K562 (cell line): Measurements from ENCODE around the gene SHLD2. TPM values are rescaled to one million over a fixed set of nuclear protein-coding genes. Genes with fewer than 3 reads are reported as not detected.
A peak's percentile ranks its signal among the peaks of the same experiment; 100 is the strongest.

Experiments
- CREB1 ChIP-seq, 2 experiments: sonication (generic) in 1 of 2; formaldehyde crosslinking in 1 of 2; IDR thresholded peaks; 2 replicates each; pipeline versions ENCODE4 v1.6.1 to v1.8.0; 2012 to 2022; ENCODE audit warnings: inconsistent platforms in 1 of 2, mild to moderate bottlenecking in 1 of 2, missing genetic modification reagents in 1 of 2, moderate library complexity in 1 of 2
- EGR1 ChIP-seq: fragments of 450-650 bp; conservative IDR thresholded peaks from 2 replicates; pipeline ENCODE4 v1.6.1; 2017; ENCODE audit warnings: mild to moderate bottlenecking
- ERF ChIP-seq: fragments of 450-650 bp; formaldehyde crosslinking; IDR thresholded peaks from 2 replicates; pipeline ENCODE4 v1.4.0; 2020; ENCODE audit warnings: mild to moderate bottlenecking, mixed read lengths
- GTF2E2 ChIP-seq: fragments of 200-800 bp; sonication (Bioruptor generic); IDR thresholded peaks from 2 replicates; pipeline ENCODE4 v1.6.1; 2016; ENCODE audit warnings: missing genetic modification characterization, missing compliant biosample characterization
- HMG20B ChIP-seq: fragments of 250-450 bp; sonication (Bioruptor Pico); IDR thresholded peaks from 2 replicates; pipeline ENCODE4 v1.5.0; 2021; ENCODE audit warnings: mild to moderate bottlenecking
- MCM7 ChIP-seq, 2 experiments: fragments of 450-650 bp; IDR thresholded peaks; 2 replicates each; pipeline ENCODE4 v1.6.1; 2016 to 2018
- NCOA2 ChIP-seq, 2 experiments: fragments of 450-650 bp; IDR thresholded peaks; 2 replicates each; pipeline ENCODE4 v1.6.1; 2018; ENCODE audit warnings: mild to moderate bottlenecking in 2 of 2, moderate library complexity in 1 of 2; ENCODE audit not compliant: partially characterized antibody in 2 of 2
- NFATC3 ChIP-seq: fragments of 450-650 bp; IDR thresholded peaks from 2 replicates; pipeline ENCODE4 v1.6.1; 2017; ENCODE audit warnings: mild to moderate bottlenecking
- NONO ChIP-seq, 2 experiments: fragments of 200-400 bp in 1 of 2; fragments of 450-650 bp in 1 of 2; formaldehyde crosslinking in 1 of 2; IDR thresholded peaks; 2 replicates each; pipeline ENCODE4 v1.6.1; 2017; ENCODE audit warnings: low read depth in 2 of 2, mild to moderate bottlenecking in 2 of 2, moderate library complexity in 2 of 2, low read length in 1 of 2
- NR2F6 ChIP-seq: fragments of 450-650 bp; formaldehyde crosslinking; IDR thresholded peaks from 2 replicates; pipeline ENCODE4 v1.4.0; 2020; ENCODE audit warnings: mild to moderate bottlenecking
- POLR2A ChIP-seq: fragments of 450-650 bp; conservative IDR thresholded peaks from 2 replicates; pipeline ENCODE4 v1.6.1; 2016
- SIRT6 ChIP-seq: IDR thresholded peaks from one replicate; pipeline ENCODE4 v1.6.1; 2012; ENCODE audit warnings: low read depth, mild to moderate bottlenecking, control low read depth, inconsistent platforms, low read length, moderate library complexity
- STAT5A ChIP-seq: IDR thresholded peaks from 2 replicates; pipeline ENCODE4 v1.6.1; 2012; ENCODE audit warnings: low read length, inconsistent platforms, borderline replicate concordance
- SUPT5H ChIP-seq: fragments of 450-650 bp; IDR thresholded peaks from 2 replicates; pipeline ENCODE4 v1.6.1; 2016
- TAL1 ChIP-seq: fragments of 450-650 bp; IDR thresholded peaks from 2 replicates; pipeline ENCODE4 v1.6.1; 2016; ENCODE audit warnings: mild to moderate bottlenecking
- THRAP3 ChIP-seq: fragments of 450-650 bp; IDR thresholded peaks from 2 replicates; pipeline ENCODE4 v1.6.1; 2016; ENCODE audit warnings: mild to moderate bottlenecking, inconsistent platforms, borderline replicate concordance
- TSC22D4 ChIP-seq: fragments of 450-650 bp; IDR thresholded peaks from 2 replicates; pipeline ENCODE4 v1.6.1; 2016; ENCODE audit warnings: missing genetic modification characterization, missing biosample characterization, control low read depth
- YY1 ChIP-seq, 3 experiments: IDR thresholded peaks; 2 replicates each; pipeline ENCODE4 v1.6.1; 2011; ENCODE audit warnings: low read length in 2 of 3, mild to moderate bottlenecking in 2 of 3, moderate library complexity in 2 of 3, borderline replicate concordance in 1 of 3, control low read depth in 1 of 3, low read depth in 1 of 3; ENCODE audit not compliant: insufficient read depth in 3 of 3, insufficient replicate concordance in 2 of 3, control insufficient read depth in 1 of 3, insufficient read length in 1 of 3; ENCODE audit errors: extremely low read depth in 1 of 3
- ZFX ChIP-seq: sonication (generic); formaldehyde crosslinking; IDR thresholded peaks from 2 replicates; pipeline ENCODE4 v1.8.0; 2022; ENCODE audit warnings: mild to moderate bottlenecking, missing genetic modification reagents, moderate library complexity
- ZNF197 ChIP-seq: fragments of 200-800 bp; sonication (Bioruptor generic); IDR thresholded peaks from 2 replicates; pipeline ENCODE4 v1.6.1; 2016; ENCODE audit warnings: low read depth, missing genetic modification characterization, missing compliant biosample characterization
- ZNF347 ChIP-seq: fragments of 450-650 bp; formaldehyde crosslinking; IDR thresholded peaks from 2 replicates; pipeline ENCODE4 v1.4.0; 2020; ENCODE audit warnings: low read depth, mild to moderate bottlenecking, moderate library complexity
- ZNF551 ChIP-seq: fragments of 250-450 bp; sonication (Bioruptor Pico); IDR thresholded peaks from 2 replicates; pipeline ENCODE4 v1.5.0; 2021; ENCODE audit warnings: mild to moderate bottlenecking, moderate library complexity
- polyA plus RNA-seq, 8 experiments: library from polyadenylated mRNA; depleted of rRNA in 4 of 8; stranded (reverse) in 5 of 8; unstranded in 3 of 8; fragments of >200 nt; fragmentation: Nextera tagmentation in 2 of 8; fragmentation: Illumina TruSeq in 1 of 8; extraction: Ambion mirVana in 2 of 8; extraction: Trizol in 1 of 8; gene quantifications; 2 replicates each; pipeline versions ENCODE4 v1.2.1 to v1.2.3, GENCODE V29; 2011 to 2014; ENCODE audit warnings: inconsistent platforms in 1 of 8, missing spikeins in 1 of 8
- total RNA-seq, 7 experiments: library from RNA; depleted of rRNA in 6 of 7; stranded (reverse); fragments of >200 nt in 6 of 7; fragmentation: Illumina TruSeq in 2 of 7; extraction: Trizol in 2 of 7; gene quantifications; 2 replicates each; pipeline versions ENCODE4 v1.2.1 to v1.2.3, GENCODE V29; 2011 to 2021; ENCODE audit warnings: low replicate concordance in 1 of 7
- TF ChIP-seq, protein P1 (sequence below): fragments of 450-650 bp; IDR thresholded peaks from 2 replicates; pipeline ENCODE4 v1.6.1; 2014; ENCODE audit warnings: low read depth, mild to moderate bottlenecking, moderate library complexity, borderline replicate concordance
- TF ChIP-seq, protein P2 (sequence below): fragments of 450-650 bp; conservative IDR thresholded peaks from 2 replicates; pipeline ENCODE4 v1.6.1; 2016; ENCODE audit warnings: missing genetic modification characterization, low read depth, mild to moderate bottlenecking, control low read depth, missing compliant biosample characterization
- TF ChIP-seq, protein P3 (sequence below): sonication (generic); formaldehyde crosslinking; IDR thresholded peaks from 2 replicates; pipeline ENCODE4 v1.8.0; 2022; ENCODE audit warnings: mild to moderate bottlenecking, missing genetic modification reagents

Gene SHLD2
- total and polyA plus RNA-seq, 9 of the 15 experiments (the other 6 are each of a cell fraction or from before 2014, with no cell fraction given): 21.6 to 51.2 (median 39.4) TPM

DNA sequence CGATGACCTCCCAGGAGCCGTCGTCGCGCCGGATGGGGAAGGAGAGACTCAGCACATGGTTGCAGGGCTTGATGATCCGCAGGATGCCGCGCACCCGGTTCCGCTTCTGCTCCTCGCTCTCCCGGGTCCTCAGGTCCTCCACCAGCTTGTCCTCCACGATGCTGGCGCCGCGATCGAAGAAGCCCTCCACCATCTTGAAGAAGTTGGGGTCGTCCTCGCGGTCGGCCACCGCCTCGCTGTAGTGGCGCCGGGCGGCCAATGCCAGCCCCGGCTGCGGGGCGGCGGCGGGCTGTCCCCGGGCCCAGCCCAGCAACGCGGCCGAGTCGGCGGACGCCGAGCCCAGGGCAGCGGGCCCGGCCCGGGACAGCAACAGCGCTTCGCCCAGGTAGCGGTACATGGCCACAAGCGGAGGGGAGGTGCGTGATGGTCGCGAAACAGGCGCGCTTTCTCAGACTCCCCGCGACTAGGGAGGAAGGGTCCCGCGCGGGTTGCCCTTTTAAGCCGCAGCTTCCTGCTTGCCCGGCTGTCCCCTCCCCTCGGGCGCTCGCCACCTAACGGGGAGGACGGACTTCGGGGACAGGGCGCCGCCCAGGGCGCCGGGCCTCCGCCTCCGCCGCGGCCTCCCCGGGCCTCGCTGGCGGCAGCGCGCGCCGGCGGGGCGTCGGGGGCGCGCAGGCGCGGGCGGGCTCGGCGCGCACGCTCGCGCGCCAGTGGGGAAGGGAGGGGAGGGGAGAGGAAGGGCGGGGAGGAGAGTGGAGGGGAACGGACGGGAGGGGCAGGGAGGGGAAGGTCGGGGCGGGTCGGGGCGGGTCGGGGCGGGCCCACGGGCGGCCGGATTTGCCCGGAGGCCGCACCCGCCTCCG, at the start of gene SHLD2, which contains the start of gene GLUD1 (continued):
- TF ChIP-seq ERF: peak; percentile 45; the same call in 1 of the 2 replicates
- TF ChIP-seq HMG20B: no peak
- no peak for TF ChIP-seq MCM7 (IDR thresholded peaks at IDR 0.05)
- TF ChIP-seq TSC22D4: no peak
- no peak for TF ChIP-seq SIRT6
- peak; percentile 43; the same call in 1 of the 2 replicates for TF ChIP-seq ZFX (CRISPR knock-in tag)
- TF ChIP-seq YY1 (IDR thresholded peaks at IDR 0.05; ENCODE audit: borderline replicate concordance in 1 of 3, control insufficient read depth in 1 of 3, extremely low read depth in 1 of 3, insufficient read depth in 3 of 3, insufficient read length in 1 of 3, insufficient replicate concordance in 2 of 3, low read depth in 1 of 3, low read length in 2 of 3): peak in 2 of 3 experiments; percentile 37 to 49
- no peak for TF ChIP-seq ZNF347
- TF ChIP-seq SUPT5H: no peak
- no peak for TF ChIP-seq EGR1
- TF ChIP-seq, protein P1, sequence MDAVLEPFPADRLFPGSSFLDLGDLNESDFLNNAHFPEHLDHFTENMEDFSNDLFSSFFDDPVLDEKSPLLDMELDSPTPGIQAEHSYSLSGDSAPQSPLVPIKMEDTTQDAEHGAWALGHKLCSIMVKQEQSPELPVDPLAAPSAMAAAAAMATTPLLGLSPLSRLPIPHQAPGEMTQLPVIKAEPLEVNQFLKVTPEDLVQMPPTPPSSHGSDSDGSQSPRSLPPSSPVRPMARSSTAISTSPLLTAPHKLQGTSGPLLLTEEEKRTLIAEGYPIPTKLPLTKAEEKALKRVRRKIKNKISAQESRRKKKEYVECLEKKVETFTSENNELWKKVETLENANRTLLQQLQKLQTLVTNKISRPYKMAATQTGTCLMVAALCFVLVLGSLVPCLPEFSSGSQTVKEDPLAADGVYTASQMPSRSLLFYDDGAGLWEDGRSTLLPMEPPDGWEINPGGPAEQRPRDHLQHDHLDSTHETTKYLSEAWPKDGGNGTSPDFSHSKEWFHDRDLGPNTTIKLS: peak; percentile 33; the same call in 1 of the 2 replicates
- TF ChIP-seq STAT5A: no peak
- peak; percentile 64; the same call in 1 of the 2 replicates for TF ChIP-seq ZNF197 (CRISPR knock-in tag)
- TF ChIP-seq TAL1: no peak
- TF ChIP-seq ZNF551 (CRISPR knock-in tag): no peak
- TF ChIP-seq NR2F6: no peak
- TF ChIP-seq, protein P2, sequence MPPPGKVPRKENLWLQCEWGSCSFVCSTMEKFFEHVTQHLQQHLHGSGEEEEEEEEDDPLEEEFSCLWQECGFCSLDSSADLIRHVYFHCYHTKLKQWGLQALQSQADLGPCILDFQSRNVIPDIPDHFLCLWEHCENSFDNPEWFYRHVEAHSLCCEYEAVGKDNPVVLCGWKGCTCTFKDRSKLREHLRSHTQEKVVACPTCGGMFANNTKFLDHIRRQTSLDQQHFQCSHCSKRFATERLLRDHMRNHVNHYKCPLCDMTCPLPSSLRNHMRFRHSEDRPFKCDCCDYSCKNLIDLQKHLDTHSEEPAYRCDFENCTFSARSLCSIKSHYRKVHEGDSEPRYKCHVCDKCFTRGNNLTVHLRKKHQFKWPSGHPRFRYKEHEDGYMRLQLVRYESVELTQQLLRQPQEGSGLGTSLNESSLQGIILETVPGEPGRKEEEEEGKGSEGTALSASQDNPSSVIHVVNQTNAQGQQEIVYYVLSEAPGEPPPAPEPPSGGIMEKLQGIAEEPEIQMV (tag): no peak
- TF ChIP-seq THRAP3: no peak
- TF ChIP-seq, protein P3, sequence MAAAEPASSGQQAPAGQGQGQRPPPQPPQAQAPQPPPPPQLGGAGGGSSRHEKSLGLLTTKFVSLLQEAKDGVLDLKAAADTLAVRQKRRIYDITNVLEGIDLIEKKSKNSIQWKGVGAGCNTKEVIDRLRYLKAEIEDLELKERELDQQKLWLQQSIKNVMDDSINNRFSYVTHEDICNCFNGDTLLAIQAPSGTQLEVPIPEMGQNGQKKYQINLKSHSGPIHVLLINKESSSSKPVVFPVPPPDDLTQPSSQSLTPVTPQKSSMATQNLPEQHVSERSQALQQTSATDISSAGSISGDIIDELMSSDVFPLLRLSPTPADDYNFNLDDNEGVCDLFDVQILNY (CRISPR knock-in tag): no peak
- TF ChIP-seq POLR2A: peak; percentile 63; the same call in 1 of the 2 replicates
- no peak for TF ChIP-seq NCOA2 (IDR thresholded peaks at IDR 0.05; ENCODE audit: partially characterized antibody in 2 of 2)
- no peak for TF ChIP-seq CREB1 (IDR thresholded peaks at IDR 0.05)
- no peak for TF ChIP-seq CREB1 (CRISPR knock-in tag; IDR thresholded peaks at IDR 0.05)
- peak; percentile 29; the same call in 1 of the 2 replicates for TF ChIP-seq GTF2E2 (tag)
- TF ChIP-seq NONO (IDR thresholded peaks at IDR 0.05; ENCODE audit: low read depth in 2 of 2, low read length in 1 of 2): peak; percentile 13 to 40; a peak in 1 of 4 replicates
- no peak for TF ChIP-seq NFATC3
